KOPT-K1 (cell line): Measurements from ENCODE around the gene TDRD5.
"Not testable (repeated sequence)": the region's sequence is repeated elsewhere in the genome, so short reads cannot be mapped to it uniquely, and the experiment has no call there.

Source experiments
- H3K27ac ChIP-seq: fragments of 200-600 bp; sonication (generic); 2 replicates; pipeline ENCODE4 v1.5.1; 2016; ENCODE audit warnings: antibody characterized with exemption, mild to moderate bottlenecking, low read depth, low read length; ENCODE audit not compliant: poor library complexity, severe bottlenecking
- H3K36me3 ChIP-seq: fragments of 200-600 bp; sonication (generic); 2 replicates; pipeline ENCODE4 v1.5.1; 2017; ENCODE audit warnings: antibody characterized with exemption, mild to moderate bottlenecking, low read length, moderate library complexity; ENCODE audit not compliant: insufficient read depth
- H3K9me3 ChIP-seq: fragments of 200-600 bp; sonication (generic); 2 replicates; pipeline ENCODE4 v1.5.1; 2017; ENCODE audit warnings: antibody characterized with exemption, low read length, mild to moderate bottlenecking; ENCODE audit not compliant: insufficient read depth, poor library complexity, severe bottlenecking

TDRD5 gene

DNA sequence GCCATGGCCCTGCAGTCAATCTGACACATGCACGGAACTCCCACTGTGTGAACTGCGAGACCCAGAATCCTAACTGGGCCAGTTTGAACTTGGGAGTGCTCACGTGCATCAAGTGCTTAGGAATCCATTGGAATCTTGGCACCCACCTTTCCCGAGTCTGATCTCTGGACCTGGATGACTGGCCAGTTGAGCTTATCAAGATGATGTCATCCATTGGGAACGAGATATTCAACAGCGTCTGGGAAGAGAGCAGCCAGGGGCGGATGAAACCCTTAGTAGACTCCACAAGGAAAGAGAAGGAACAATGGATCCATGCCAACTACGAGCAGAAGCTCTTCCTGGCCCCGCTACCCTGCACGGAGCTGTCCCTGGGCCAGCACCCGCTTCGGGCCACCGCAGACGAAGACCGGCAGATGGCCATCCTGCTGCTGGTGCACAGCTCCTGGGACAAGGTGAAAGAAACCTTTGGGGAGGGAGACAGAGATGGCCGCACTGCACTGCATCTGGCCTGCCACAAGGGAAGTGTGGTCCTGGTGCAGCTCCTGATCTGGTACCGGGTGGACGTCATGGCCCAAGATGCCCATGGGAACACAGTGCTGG, 3.1 kb upstream of the TDRD5 start:
- no peak overlapping the region for H3K27ac ChIP-seq
- H3K36me3 ChIP-seq, result no peaks in the 10 kb centered on the region
- no peaks in the 10 kb centered on the region for H3K9me3 ChIP-seq

DNA sequence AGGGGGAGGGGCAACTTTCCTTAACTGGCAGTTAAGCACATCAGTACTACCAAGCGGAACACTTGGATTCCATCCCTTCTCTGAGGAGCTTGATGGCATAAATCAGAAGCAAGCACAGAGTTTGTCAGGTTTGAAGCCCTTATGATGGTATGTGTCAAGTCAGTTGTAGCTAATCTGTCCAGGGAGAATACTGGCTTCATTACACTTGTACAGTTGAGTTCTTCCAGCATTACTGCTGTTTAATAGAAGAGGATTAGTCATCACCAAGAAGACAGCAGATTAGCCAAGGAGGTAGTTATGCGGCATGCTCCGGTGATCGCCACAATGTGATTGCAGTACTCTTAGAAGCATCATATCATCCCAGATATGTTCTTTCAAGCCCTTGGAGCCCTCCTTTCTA, 2.1 kb upstream of the TDRD5 start:
- Histone ChIP-seq H3K36me3 (no peaks in the 10 kb centered on the region), H3K27ac (no peak overlapping the region), H3K9me3 (no peaks in the 10 kb centered on the region)

DNA sequence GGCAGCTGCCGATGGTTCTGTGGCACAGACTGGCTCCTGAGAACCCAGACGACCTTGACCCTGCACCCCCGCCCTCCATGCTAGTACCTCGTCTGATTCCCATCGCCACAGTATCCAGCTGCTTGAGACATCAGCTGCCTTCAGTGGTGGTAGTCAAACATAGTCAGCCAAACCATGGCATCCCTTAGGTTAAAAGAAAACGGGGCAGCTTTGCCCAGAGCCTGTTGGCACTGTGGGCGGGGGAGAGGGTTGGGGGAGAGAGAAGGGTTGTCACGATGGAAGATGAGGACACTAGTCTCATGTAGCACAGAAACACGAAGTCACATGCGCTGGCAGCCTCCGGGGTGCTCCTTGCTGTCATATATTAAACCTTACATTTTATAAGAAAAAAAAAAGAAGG, 961 bp upstream of the TDRD5 start:
- no peak overlapping the region for H3K27ac ChIP-seq
- no peaks in the 10 kb centered on the region for H3K36me3 ChIP-seq
- H3K9me3 ChIP-seq, result no peaks in the 10 kb centered on the region

DNA sequence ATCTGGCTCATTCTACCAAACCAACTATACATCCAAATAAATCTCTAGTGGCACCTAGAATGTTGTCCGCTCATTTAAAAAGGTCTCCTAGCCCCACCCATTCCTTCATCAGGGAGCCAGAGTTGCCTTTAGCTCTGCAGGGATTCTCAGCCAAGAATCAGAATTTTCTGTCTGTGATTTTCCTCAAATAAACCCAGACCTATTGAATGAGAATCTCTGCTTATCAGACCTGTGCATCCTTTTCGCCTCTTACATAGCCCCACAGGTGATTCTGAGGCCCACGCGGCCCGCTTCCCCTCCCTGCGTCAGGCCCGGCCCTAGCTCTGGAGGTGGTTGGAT, 410 bp upstream of the TDRD5 start:
- no peak overlapping the region for H3K27ac ChIP-seq
- H3K36me3 ChIP-seq, result no peaks in the 10 kb centered on the region
- no peaks in the 10 kb centered on the region for H3K9me3 ChIP-seq

DNA sequence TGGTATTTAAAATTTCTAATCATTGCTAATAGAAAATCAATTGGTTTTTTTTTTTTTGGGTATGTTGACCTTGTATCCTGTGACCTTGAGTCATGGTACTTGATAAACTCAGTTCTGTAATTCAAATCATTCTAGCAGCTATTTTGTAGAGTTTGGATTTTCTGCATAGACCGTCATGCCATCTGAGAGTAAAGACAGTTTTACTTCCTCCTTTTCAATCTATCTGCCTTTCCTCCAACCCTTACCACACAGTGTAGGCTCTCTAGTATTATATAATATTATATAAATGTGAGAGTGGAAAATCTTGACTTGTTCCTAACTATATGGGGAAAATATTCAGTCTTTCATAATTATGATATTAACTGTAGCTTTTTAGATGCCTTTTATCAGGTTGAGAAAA, 7.0 kb downstream of the TDRD5 start:
- no peaks in the 10 kb centered on the region for H3K36me3 ChIP-seq
- H3K9me3 ChIP-seq, result no peaks in the 10 kb centered on the region
- no peak overlapping the region for H3K27ac ChIP-seq

DNA sequence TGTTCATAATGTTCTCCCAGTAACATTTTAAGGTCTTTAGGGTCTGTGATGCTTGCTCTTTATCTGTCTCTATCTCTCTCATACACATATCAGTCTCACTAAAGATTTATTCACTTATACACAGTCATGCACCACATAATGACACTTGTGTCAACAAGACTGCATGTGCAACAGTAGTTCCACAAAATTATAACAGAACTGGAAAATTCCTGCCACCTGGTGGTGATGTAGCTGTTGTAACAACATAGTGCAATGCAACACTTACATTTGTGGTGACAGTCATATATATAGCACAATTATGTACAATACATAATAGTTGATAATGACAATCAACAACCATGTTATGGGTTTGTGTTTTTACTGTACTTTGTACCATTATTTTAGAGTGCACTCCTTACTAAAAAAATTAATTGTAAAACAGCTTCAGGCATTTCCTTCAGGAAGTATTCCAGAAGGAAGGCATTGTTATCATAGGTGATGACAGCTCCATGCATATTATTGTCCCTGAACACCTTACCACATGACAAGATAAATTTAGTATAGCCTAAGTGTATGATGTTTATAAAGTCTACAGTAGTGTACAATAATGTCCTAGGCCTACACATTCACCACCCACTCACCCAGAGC, 8.1 kb downstream of the TDRD5 start:
- no peaks in the 10 kb centered on the region for H3K9me3 ChIP-seq
- no peaks in the 10 kb centered on the region for H3K36me3 ChIP-seq
- no peak overlapping the region for H3K27ac ChIP-seq

DNA sequence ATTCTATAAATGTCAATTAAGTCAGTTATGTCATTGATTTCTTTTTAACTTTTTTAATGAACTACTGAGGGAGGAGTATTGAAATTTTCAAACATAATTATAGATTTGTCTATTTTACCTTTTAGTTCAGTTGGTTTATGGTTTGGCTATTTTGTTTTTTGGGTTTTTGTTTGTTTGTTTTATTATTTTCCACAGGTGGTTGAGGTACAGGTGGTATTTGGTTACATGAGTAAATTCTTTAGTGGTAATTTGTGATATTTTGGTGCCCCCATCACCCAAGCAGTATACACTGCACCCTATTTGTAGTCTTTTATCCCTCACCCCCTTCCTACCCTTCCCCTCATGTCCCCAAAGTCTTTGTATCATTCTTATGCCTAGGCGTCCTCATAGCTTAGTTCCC, 9.5 kb downstream of the TDRD5 start:
- H3K9me3 ChIP-seq, result no peaks in the 10 kb centered on the region
- no peaks in the 10 kb centered on the region for H3K36me3 ChIP-seq
- no peak overlapping the region for H3K27ac ChIP-seq

DNA sequence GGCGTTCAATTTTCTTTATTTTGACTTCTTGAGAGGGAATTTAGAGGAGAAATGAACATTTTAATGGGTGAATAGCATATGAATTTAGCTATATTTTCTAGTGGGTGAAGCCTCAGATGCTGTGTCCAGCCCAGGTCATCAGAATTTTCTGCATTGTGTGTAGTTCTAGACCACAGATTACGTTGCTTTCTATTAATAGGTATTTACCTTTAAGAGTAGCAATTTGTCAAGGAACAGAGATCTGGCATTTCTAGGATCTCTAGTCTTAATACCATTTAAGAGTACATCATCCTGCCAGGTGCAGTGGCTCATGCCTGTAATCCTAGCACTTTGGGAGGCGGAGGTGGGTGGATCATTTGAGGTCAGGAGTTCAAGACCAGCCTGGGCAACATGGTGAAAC, 20.7 kb downstream of the TDRD5 start:
- Histone ChIP-seq H3K27ac (no peak overlapping the region), H3K36me3 (no peaks in the 10 kb centered on the region), H3K9me3 (no peaks in the 10 kb centered on the region)

DNA sequence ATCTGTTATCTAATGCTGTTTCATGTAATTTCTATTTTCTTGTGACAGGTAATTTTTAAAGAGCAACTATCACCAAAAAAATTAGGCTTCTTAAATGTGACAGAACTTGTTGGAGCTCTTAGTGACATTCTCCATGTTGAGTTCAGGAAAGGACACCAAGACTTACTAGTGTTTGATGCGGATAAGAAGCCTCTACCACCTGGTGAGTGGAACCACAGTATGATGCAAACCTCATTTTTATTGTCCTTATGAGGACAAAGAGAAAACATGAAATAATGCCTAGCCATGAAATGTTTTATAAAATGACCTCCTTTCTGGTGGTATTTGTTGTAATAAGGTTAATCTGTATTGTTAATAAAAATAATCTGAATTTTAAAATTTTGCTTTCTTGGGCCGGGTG, 39.1 kb downstream of the TDRD5 start:
- Histone ChIP-seq H3K36me3 (no peaks in the 10 kb centered on the region), H3K27ac (no peak overlapping the region), H3K9me3 (no peaks in the 10 kb centered on the region)

DNA sequence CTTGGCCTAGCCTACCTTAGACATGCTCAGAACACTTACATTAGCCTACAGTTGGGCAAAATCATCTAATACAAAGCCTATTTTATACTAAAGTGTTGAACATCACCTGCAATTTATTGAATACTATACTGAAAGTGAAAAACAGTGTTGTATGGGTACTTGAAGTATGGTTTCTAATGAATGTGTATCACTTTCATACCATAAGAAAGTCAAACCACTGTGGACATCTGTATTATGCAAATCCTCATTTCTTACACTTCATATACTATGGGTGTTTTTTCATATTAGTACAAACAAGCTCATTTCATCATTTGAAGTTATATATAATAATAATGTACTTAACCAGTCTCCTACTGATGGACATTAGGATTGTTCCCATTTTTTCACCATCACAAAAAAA, 41.2 kb downstream of the TDRD5 start:
- H3K9me3 ChIP-seq, result no peaks in the 10 kb centered on the region
- H3K36me3 ChIP-seq, result no peaks in the 10 kb centered on the region
- no peak overlapping the region for H3K27ac ChIP-seq

DNA sequence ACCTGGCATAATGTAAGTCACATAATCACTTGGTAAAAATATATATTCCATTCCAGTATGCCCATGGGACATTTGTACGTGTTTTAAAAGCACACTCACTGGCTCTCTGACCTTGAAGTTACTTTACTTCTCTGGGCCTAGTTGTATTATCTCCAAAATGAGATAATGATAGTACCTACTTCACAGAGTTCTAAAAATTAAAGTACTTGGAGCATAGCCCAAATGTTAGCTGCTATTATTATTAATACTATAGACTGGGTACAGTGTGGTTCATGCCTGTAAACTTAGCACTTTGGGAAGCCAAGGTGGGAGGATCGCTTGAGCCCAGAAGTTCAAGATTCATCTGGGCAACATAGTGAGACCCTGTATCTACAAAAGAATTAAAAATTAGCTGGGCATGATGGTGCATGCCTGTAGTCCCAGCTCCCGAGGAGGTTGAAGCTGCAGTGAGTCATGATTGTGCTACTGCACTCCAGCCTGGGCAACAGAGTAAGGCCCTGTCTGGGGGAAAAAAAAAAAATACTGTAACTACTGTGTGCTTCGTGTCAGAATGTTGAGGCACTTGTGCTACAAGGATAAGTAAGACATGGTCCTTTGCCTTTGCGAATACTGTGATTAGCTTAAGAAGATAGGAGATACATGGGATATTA, 45.7 kb downstream of the TDRD5 start:
- no peaks in the 10 kb centered on the region for H3K36me3 ChIP-seq
- H3K27ac ChIP-seq, result no peak overlapping the region
- no peaks in the 10 kb centered on the region for H3K9me3 ChIP-seq

DNA sequence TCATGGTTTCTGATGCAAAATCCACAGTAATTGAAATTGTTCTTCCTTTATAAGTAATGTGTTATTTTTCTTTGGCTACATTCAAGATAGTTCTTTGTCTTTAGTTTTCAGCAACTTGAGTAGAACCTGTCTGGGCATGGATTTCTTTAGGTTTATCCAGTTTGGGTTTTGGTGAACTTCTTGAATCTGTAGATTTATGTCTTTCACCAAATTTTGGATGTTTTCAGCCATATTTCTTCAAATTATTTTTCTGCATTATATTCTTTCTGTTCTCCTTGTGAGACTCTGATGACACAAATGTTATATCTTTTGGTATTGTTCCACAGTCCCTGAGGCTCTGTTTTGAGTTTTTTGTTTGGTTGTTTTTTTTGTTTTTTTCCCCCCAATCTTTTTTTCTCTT, 69.4 kb downstream of the TDRD5 start:
- H3K27ac ChIP-seq, result no peak overlapping the region

DNA sequence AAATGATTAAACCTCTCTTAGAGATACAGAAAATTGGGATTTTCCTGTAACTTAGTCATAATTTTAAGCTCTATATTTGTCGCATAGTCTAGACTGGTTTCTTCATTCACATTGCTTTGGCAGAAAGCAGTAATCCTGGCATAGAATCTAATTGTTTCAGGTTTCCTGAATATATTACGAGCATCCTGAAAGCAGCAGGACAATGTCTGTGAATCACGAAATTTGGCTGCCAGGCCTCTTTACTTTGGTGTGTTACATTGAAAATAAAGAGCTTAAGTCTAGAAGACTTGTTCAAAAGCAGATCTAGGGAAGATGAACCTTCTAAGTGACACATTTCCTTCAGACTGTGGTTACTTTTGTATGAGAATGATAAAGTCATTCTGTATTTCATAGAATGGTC, 72.2 kb downstream of the TDRD5 start:
- H3K36me3 ChIP-seq, result no peaks in the 10 kb centered on the region
- no peaks in the 10 kb centered on the region for H3K9me3 ChIP-seq
- no peak overlapping the region for H3K27ac ChIP-seq

More for the DNA sequence above, 69.4 kb downstream of the TDRD5 start:
- Histone ChIP-seq H3K36me3 (no peaks in the 10 kb centered on the region), H3K9me3 (peaks cover under 1% of the 10 kb centered on the region)

DNA sequence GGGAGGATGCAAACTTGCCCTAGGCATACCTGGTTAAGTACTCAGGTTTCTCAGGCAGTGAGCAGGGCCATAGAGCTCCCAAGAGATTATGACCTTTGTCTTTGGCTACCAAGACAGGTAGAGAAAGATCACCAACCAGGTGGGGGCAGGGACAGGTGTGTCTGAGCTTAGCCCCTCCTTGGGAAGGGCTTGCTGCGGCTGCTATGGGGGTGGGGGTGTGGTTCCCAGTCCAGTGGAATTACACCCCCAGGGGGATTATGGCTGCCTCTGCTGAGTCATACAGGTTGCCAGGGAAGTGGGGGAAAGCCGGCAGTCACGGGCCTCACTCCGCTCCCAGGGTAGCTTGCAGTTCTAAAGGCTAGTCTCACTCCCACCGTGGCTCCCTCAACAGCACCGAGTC, 86.2 kb downstream of the TDRD5 start:
- Histone ChIP-seq H3K27ac (no peak overlapping the region), H3K36me3 (no peaks in the 10 kb centered on the region), H3K9me3 (no peaks in the 10 kb centered on the region)

DNA sequence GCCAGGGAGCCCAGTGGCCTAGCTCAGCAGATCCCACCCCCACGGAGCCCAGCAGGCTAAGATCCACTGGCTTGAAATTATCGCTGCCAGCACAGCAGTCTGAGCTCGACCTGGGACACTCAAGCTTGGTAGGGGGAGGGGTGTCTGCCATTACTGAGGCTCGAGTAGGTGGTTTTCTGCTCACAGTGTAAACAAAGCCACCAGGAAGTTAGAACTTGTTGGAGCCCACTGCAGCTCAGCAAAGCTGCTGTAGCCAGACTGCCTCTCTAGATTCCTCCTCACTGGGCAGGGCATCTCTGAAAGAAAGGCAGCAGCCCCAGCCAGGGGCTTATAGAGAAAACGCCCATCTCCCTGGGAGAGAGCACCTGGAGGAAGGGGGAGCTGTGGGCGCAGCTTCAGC, 102.9 kb downstream of the TDRD5 start:
- H3K36me3 ChIP-seq, H3K9me3 ChIP-seq, H3K27ac ChIP-seq: not testable (repeated sequence)

DNA sequence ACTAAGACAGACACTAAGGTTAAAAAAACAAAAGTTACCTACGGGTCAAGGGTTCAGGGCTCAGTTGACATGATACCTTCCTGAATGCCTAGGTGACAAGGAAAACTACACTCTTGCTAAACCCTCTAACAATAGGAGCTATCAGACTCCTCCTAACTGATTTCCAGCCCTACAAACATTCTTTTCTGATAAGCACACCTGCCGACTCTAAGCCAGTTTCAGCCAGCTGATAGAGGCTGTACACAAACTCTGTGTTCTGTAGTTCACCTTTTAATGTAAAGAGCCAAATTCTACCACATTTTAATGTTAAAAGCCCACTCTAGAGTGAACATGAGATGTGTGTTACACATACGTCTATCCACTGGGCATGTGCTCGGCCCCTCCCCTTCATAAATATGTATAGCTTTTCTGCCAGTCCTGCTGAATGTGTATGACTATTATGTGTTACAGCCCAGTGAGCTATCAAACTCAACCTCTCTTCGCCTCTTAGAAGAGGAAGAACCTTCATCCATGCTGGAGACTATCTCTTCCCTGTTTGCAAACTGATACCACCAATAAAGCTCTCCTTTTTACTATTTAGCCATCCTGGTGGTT, 111.4 kb downstream of the TDRD5 start:
- no peaks in the 10 kb centered on the region for H3K9me3 ChIP-seq
- H3K36me3 ChIP-seq, result no peaks in the 10 kb centered on the region
- no peak overlapping the region for H3K27ac ChIP-seq
